ENCODE results near the gene LRP5.
A peak's percentile ranks its signal among the peaks of the same experiment; 100 is the strongest.

Gene LRP5

DNA sequence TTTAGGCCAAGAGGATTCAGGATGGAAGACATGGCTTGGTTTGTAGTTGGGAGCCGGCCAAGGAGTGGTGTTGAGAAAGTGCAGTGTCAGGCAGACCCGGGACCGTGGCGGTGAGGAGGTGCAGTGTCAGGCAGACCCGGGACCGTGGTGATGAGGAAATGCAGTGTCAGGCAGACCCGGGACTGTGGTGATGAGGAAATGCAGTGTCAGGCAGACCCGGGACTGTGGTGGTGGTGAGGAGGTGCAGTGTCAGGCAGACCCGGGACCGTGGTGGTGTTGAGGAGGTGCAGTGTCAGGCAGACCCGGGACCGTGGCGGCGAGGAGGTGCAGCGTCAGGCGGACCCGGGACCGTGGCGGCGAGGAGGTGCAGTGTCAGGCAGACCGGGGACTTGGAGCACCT is 59.7 kb downstream of the LRP5 start:
- no peak for DNase-seq

- DNase-seq, result no peak
Measured at GRCh38 chr11:68372625-68373024, 60.2 kb downstream of the LRP5 start.

GRCh38 chr11:68373189-68373814 is 60.9 kb downstream of the LRP5 start:
- DNase-seq, result no peak

DNA sequence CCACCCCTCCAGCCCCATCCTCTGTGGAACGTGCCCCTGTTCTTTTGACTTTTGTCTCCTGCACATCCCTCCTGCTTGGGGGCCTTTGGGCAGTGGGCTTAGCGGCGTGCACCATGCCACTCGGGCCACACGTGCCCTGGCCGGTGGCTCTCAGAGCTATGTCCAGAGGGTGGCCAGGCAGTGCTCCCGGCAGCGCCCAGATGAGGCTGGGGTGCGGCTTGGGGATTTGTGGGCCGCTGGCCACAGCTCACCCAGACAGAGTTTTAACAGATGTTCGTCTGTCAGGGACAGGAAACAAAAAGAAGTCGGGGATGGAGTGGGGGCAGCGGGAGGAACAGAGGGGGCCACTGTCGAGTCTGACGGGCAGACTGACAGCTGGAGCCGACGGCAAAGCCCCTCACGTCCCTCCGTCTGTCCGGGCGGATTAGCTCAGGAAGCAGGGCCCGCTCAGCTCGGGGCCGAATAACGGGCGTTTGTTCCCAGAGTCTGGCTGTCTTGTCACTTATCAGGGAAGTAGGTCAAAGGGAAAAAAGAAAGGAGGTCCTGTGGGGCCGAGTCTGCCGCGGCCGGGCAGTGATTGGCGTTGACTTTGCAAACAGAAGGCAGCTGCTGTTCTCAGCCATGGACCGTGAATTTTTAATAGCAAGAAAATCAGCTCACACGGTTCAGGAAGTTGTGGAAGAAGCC is 61.6 kb downstream of the LRP5 start:
- peak in 2 of 3 experiments; percentile 14 to 53 for DNase-seq

DNA sequence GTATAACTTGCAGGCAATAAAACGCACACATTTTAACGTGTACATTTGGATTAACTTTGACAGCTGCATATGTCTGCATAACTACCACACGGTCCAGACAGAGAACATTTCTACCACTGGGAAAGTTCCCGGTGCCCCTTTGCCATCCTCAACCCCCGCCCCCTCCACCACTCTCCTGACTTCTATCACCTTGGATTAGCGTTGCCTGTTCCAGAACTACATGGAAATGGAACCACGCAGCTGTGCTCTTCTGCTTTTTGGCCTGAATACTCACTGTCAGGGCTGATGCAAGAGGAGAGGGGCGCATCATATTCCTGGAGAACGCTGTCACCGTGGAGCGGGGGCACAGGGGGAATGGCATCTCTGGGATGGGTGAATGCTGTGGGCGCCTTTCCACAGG is 62.1 kb downstream of the LRP5 start:
- no peak for DNase-seq

GRCh38 chr11:68375337-68375736 is 62.9 kb downstream of the LRP5 start:
- no peak for DNase-seq

- no peak for DNase-seq
Measured at GRCh38 chr11:68375766-68376165, 63.4 kb downstream of the LRP5 start.

DNA sequence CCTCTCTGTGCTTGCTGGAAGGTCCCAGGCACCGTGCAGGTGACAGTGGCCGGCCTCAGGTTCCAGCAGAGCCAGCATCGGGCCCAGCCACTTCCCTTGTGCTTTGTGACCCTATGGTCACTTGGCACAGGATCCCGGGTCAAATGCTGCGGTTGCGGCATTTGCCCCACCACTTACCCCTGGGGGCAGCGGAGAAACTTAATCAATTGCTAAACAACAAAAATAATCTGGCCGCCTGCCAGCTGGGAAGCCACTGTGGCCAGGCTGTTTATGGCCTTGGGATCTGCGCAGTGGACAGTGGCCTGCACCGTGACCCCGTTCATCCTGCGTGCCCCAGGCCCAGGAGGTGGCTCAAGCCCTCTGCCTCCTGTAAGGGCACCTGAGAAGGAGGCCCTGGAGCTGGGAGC is 65.0 kb downstream of the LRP5 start:
- no peak for DNase-seq

DNA sequence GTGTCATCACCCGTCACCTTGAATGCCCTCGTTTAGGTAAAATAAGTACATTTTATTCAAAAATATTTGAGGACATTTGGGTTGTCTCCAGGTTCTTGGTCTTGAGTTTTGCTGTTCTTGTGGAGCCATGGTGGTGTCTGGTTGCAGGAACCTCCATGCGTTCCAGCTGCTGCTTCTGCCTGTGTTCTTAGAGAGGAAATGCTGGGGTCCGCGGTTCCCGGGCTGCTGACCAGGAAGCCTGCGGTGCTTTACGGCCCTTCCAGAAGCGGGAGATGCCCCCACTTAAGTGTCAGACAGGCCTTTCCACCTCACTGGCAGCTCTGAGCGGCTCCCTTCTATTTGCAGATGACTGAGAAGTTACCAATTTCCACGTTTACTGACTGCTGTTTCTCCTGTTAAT is 66.8 kb downstream of the LRP5 start:
- no peak for DNase-seq

DNA sequence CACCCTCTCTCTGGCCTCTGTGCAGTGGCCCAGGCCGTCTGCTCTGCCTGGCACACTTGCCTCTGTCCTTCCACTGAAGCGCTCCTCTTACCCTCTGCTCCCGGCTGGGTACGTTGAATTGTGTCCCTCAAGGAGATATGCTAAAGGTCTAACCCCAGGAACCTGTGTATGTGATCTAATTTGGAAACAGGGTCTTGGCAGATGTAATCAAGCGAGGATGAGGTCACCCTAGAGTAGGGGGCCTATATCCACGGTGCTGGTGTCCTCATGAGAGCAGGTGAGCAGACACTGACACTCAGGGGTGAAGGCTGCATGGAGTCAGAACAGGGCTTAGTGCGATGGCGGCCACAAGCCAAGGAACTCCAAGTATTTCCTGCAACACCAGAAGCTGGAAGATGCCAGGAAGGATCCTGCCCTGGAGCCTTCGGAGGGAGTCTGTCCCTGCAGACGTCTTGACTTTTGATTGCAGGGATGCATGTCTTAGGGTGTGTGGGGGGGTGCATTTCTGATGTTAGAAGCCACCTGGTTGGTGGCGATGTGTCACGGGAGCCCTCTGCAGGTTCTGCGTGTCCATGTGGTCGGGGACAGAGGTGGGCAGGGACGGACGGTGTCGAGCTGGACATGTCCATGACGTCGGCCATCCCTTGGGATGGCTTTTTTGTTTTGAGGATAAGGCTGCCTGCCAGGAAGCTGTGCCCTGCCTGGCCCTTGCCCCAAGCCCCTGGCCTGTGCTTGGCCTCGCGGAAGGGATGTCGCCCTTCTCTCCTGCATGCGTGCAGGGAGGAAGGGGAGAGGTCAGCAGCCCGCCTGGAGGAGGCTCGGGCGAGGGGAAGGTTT is 68.6 kb downstream of the LRP5 start:
- no peak for DNase-seq

DNA sequence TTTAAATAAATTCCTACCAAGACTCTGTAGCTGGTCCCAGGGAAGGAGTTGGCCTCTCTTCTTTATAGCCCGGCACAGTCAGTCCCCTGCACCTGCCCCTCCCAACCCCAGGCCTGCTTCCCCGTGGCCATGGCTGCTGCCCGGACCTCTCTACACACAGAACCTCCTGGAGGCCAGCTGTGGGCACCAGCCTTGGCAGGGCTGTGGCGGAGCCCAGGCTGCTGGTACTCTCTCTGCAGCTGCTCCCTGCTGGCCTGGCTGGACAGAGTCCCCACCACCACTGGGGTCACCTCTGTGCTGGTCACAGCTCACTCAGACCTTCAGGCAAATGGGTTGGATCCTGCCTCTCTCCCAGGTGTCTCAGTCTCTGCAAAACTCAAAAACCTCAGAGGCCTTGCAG is 69.3 kb downstream of the LRP5 start:
- no peak for DNase-seq

- DNase-seq, result no peak
Measured at GRCh38 chr11:68382358-68382998, 70.1 kb downstream of the LRP5 start.

- DNase-seq, result peak; percentile 20 to 61 (median 30)
Measured at GRCh38 chr11:68383976-68384501, 71.6 kb downstream of the LRP5 start.

GRCh38 chr11:68384530-68385081 is 72.2 kb downstream of the LRP5 start:
- no peak for DNase-seq

DNA sequence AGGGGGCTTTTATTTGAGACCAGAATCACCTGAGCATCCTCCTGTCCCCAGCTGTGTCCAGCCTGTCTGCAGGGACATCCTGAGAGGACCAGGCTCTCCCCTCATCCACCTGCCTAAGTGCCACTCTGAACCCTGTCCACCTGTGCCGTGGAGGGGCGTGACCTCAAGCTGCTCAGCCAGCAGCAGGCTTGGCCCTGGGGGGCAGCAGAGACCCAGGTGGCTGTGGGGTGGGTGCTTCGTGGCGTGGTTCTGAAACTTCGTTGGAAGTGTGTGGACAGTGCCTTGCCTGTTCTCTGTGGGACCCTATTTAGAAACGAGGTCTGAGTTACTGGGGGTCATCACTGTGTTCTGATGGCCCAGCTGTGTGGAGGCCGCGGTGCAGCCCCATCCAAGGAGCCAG is 72.7 kb downstream of the LRP5 start:
- DNase-seq, result no peak

DNA sequence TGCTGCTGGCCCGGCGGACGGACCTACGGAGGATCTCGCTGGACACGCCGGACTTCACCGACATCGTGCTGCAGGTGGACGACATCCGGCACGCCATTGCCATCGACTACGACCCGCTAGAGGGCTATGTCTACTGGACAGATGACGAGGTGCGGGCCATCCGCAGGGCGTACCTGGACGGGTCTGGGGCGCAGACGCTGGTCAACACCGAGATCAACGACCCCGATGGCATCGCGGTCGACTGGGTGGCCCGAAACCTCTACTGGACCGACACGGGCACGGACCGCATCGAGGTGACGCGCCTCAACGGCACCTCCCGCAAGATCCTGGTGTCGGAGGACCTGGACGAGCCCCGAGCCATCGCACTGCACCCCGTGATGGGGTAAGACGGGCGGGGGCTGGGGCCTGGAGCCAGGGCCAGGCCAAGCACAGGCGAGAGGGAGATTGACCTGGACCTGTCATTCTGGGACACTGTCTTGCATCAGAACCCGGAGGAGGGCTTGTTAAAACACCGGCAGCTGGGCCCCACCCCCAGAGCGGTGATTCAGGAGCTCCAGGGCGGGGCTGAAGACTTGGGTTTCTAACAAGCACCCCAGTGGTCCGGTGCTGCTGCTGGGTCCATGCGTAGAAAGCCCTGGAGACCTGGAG is 74.1 kb downstream of the LRP5 start:
- no peak for DNase-seq

GRCh38 chr11:68387840-68388239 is 75.4 kb downstream of the LRP5 start:
- DNase-seq, result no peak

DNA sequence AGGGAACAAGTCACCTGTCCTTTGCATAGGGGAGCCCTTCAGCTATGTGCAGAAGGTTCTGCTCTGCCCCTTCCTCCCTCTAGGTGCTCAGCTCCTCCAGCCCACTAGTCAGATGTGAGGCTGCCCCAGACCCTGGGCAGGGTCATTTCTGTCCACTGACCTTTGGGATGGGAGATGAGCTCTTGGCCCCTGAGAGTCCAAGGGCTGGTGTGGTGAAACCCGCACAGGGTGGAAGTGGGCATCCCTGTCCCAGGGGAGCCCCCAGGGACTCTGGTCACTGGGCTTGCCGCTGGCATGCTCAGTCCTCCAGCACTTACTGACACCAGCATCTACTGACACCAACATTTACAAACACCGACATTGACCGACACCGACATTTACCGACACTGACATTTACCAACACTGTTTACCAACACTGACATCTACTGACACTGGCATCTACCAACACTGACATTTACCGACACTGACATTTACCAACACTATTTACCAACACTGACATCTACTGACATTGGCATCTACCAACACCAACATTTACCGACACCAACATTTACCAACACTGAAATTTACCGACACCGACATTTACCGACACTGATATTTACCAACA is 76.3 kb downstream of the LRP5 start:
- no peak for DNase-seq

DNA sequence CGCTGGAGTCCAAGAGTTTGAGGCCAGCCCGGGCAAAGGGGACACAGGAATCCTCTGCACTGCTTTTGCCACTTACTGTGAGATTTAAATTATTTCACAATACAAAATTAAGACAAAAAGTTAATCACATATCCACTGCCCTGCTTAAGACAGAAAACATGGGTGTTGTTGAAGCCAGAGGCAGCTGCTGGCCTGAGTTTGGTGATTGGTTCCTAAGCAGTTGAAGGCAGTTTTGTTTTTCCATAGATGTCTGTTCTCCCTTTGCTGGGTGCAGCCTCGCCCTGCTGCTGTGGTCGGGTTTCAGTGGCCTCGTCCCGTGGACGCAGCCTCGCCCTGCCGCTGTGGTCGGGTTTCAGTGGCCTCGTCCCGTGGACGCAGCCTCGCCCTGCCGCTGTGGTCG is 77.9 kb downstream of the LRP5 start:
- DNase-seq, result no peak

GRCh38 chr11:68392822-68393221 is 80.4 kb downstream of the LRP5 start:
- no peak for DNase-seq

- no peak for DNase-seq
Measured at GRCh38 chr11:68396516-68396915, 84.1 kb downstream of the LRP5 start.

- no peak for DNase-seq
Measured at GRCh38 chr11:68397256-68397655, 84.9 kb downstream of the LRP5 start.

Data from NCI-H1417 (cell line).